ENCODE data around the gene BEGAIN. TPM values are rescaled to one million over a fixed set of nuclear protein-coding genes. Genes with fewer than 3 reads are reported as not detected.

The BEGAIN gene
- total RNA-seq, 4 donors from 2014 or later: 2.6 to 16.5 (median 4.4) TPM; not detected in 1

DNA sequence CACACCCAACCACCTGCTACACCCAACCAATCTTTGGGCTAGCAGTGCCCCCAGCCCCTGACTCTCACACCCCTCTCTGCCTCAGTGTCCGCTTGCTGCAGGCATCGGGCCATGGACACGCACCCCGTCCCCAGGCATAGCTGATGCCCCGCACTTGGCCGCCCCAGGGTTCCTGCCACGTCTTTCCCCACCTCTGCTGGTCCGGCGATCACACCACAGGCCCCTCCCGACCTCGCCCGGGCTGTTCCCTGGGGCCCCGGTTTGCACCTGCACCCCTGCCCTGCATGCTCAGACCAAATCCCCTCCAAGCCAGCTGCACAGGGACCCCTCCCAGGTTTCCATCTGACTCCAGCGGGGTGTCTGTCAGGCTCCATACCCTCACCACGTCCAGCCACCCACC, 38.3 kb downstream of the BEGAIN start:
- intact Hi-C loops (cut with DNase I; ENCODE audit: low total_unique reads): no loop called here
- peaks cover 0 to 7% of the 10 kb centered on the region in 2 donors for H3K4me1 ChIP-seq
- H3K36me3 ChIP-seq: no peaks in the 10 kb centered on the region
- DNase-seq: no peak
- no peak for TF ChIP-seq POLR2A (IDR thresholded peaks at IDR 0.05)
- TF ChIP-seq, protein P1, sequence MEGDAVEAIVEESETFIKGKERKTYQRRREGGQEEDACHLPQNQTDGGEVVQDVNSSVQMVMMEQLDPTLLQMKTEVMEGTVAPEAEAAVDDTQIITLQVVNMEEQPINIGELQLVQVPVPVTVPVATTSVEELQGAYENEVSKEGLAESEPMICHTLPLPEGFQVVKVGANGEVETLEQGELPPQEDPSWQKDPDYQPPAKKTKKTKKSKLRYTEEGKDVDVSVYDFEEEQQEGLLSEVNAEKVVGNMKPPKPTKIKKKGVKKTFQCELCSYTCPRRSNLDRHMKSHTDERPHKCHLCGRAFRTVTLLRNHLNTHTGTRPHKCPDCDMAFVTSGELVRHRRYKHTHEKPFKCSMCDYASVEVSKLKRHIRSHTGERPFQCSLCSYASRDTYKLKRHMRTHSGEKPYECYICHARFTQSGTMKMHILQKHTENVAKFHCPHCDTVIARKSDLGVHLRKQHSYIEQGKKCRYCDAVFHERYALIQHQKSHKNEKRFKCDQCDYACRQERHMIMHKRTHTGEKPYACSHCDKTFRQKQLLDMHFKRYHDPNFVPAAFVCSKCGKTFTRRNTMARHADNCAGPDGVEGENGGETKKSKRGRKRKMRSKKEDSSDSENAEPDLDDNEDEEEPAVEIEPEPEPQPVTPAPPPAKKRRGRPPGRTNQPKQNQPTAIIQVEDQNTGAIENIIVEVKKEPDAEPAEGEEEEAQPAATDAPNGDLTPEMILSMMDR (IDR thresholded peaks at IDR 0.05): no peak
- no peaks in the 10 kb centered on the region for H3K27me3 ChIP-seq
- H3K4me3 ChIP-seq: no peak overlapping the region
- no peaks in the 10 kb centered on the region for H3K9me3 ChIP-seq
- no peak overlapping the region for H3K27ac ChIP-seq

DNA sequence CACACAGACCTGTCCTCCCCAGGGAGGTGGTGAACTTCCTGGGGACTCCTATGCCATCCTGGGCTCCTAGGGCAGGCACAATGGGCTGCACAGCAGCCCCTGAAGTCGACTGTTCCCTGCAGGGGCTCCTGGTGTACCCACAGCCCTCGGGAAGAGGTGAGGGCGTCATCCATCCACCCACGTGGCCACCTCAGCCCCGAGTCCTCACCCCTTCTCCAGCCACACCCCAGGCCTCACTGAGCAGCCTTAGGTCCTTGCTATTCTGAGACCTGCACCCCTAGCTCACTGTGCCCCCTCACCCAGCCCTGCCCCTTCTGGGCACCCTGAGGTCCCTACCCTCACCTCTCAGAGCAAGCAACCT, 38.9 kb downstream of the BEGAIN start:
- Histone ChIP-seq H3K36me3 (no peaks in the 10 kb centered on the region), H3K27me3 (no peaks in the 10 kb centered on the region), H3K4me1 (peaks cover 0 to 7% of the 10 kb centered on the region in 2 donors), H3K9me3 (no peaks in the 10 kb centered on the region), H3K27ac (peak overlapping the region in 1 of 2 donors; percentile 83), H3K4me3 (no peak overlapping the region)
- no peak for TF ChIP-seq POLR2A (IDR thresholded peaks at IDR 0.05)
- intact Hi-C loops (cut with DNase I; ENCODE audit: low total_unique reads): no loop called here
- DNase-seq: no peak

DNA sequence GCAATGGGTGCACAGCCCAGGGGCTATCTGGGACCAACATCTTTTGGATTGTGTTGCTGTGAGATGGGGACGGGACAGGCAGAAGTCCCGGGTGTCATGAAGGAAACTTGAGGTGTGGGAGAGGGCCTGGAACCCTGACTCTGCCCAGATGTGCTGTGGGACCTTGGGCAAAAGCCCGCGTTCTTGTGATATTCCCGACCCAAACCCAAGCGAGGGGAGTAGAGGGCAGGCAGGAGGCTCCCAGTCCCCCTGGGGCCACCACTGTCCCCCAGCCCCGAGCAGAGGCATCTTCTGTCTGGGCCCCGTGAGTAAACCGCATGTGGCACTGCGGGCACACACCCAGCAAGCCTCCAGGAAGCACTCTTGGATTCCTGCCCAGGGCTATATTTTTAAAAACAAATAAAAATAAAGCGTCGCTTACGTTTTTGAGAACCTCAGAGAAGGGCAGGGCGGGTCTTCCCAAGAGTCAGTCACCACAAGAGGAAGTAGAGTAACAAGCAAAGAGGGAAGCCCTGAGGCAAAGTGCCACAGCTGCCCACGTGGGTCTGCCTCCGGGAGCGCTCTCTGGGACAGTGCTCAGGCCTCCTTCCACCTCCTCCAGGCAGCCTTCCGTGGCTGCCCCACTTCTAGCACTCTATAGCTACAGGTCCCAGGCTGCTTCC, 39.5 kb downstream of the BEGAIN start:
- no peaks in the 10 kb centered on the region for H3K27me3 ChIP-seq
- TF ChIP-seq, protein P1 (IDR thresholded peaks at IDR 0.05): no peak
- no peak for TF ChIP-seq POLR2A (IDR thresholded peaks at IDR 0.05)
- peaks cover 0 to 7% of the 10 kb centered on the region in 2 donors for H3K4me1 ChIP-seq
- H3K4me3 ChIP-seq: no peak overlapping the region
- H3K27ac ChIP-seq: peak overlapping the region in 1 of 2 donors; percentile 83
- peak; percentile 63 to 79 for DNase-seq
- H3K36me3 ChIP-seq: no peaks in the 10 kb centered on the region
- intact Hi-C loops (cut with DNase I; ENCODE audit: low total_unique reads): no loop called here
- H3K9me3 ChIP-seq: no peaks in the 10 kb centered on the region

DNA sequence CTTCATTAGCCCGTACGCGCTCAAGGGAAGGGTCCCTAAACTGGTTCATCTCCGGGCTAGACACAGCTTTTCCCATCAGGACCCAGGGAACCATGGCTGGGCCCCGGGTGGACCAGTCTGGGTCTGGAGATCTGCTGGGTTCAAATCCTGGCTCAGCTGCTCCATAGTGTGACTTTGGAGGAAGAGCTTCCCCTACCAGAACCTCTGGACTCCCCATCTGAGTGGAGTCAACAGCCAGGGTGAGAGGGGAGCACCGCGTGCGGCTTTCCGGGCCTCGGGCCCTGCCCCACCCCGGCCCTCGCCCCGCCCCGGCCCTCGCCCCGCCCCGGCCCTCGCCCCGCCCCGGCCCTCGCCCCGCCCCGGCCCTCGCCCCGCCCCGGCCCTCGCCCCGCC, 41.2 kb downstream of the BEGAIN start:
- DNase-seq: peak; percentile 36 to 58
- no peaks in the 10 kb centered on the region for H3K36me3 ChIP-seq
- H3K4me3 ChIP-seq: peak overlapping the region in 1 of 2 donors; percentile 26
- H3K27ac ChIP-seq: peak overlapping the region in 1 of 2 donors; percentile 83
- intact Hi-C loops (cut with DNase I; ENCODE audit: low total_unique reads): no loop called here
- H3K4me1 ChIP-seq: peaks cover 0 to 7% of the 10 kb centered on the region in 2 donors
- no peaks in the 10 kb centered on the region for H3K9me3 ChIP-seq
- TF ChIP-seq POLR2A (IDR thresholded peaks at IDR 0.05): no peak
- TF ChIP-seq, protein P1 (IDR thresholded peaks at IDR 0.05): no peak
- no peaks in the 10 kb centered on the region for H3K27me3 ChIP-seq

DNA sequence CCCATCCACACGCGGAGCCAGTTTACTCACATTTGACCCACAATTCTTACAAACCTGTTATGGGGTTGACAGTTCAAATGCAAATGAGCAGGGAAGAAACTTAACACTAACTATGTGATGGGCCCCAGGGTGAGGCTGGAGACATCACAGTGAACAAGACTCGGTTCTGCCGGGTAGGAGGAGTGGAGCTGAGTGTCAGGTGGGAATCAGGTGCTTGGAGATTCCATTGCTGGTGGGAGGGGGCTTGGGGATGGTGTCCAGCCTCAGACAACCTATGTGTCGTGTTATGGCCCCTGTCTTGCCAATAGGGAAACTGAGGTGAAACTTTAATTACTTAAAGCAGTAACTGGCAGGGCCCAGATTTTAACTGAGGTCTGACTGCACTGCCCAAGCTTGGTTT, 41.9 kb downstream of the BEGAIN start:
- Histone ChIP-seq H3K27me3 (no peaks in the 10 kb centered on the region), H3K36me3 (no peaks in the 10 kb centered on the region), H3K4me3 (no peak overlapping the region), H3K4me1 (peaks cover 0 to 7% of the 10 kb centered on the region in 2 donors), H3K9me3 (no peaks in the 10 kb centered on the region), H3K27ac (peak overlapping the region in 1 of 2 donors; percentile 83)
- intact Hi-C loops (cut with DNase I; ENCODE audit: low total_unique reads): no loop called here
- no peak for TF ChIP-seq POLR2A (IDR thresholded peaks at IDR 0.05)
- TF ChIP-seq, protein P1 (IDR thresholded peaks at IDR 0.05): no peak
- DNase-seq: no peak
